ENCODE results near the gene SGCA. TPM values are rescaled to one million over a fixed set of nuclear protein-coding genes. Genes with fewer than 3 reads are reported as not detected.

The SGCA gene
- total and polyA plus RNA-seq, 2 of the 13 experiments (the other 11 are each of a cell fraction or from before 2014, with no cell fraction given), result not detected

- Histone ChIP-seq H3K27ac (ENCODE audit: extremely low read length, insufficient read depth, low read length) (no peak overlapping the region), H3K4me2 (ENCODE audit: low read depth, low read length) (peak overlapping the region; percentile 84), H3K4me1 (ENCODE audit: insufficient read depth, low read length) (peaks cover 73% of the 10 kb centered on the region), H3K27me3 (ENCODE audit: control insufficient read depth in 1 of 2, insufficient read depth in 2 of 2, low read length in 2 of 2) (peaks cover under 1 to 16% of the 10 kb centered on the region in 2 experiments; a peak in 4 of 5 replicates), H3K36me3 (replicated peaks in 1 of 2; ENCODE audit: control insufficient read depth in 1 of 2, insufficient read depth in 2 of 2, low read length in 2 of 2) (no peaks in the 10 kb centered on the region), H4K20me1 (ENCODE audit: insufficient read depth, low read length) (no peaks in the 10 kb centered on the region), H3K4me3 (replicated peaks in 1 of 3; ENCODE audit: insufficient read depth in 1 of 3, low read depth in 2 of 3, low read length in 3 of 3) (peak overlapping the region; percentile 35 to 74 (median 47); a peak in 5 of 6 replicates), H2AFZ (ENCODE audit: low read length) (peak overlapping the region; percentile 80), H3K79me2 (ENCODE audit: insufficient read depth, low read length) (no peaks in the 10 kb centered on the region), H3K9me3 (ENCODE audit: low read length) (no peaks in the 10 kb centered on the region), H3K9ac (ENCODE audit: insufficient read depth, low read depth, low read length) (peak overlapping the region; percentile 22; the same call in 1 of the 2 replicates)
- no TSS peak for BruUV-seq (replicated peaks)
- FAIRE-seq (peak; percentile 75), DNase-seq (ENCODE audit: low spot score) (peak; percentile 89), ATAC-seq (peak; percentile 93)
- 0% methylated on average over 11 of the region's 22 CpGs for WGBS (ENCODE audit: low lambda C conversion rate)
- POLR2A ChIA-PET, result interaction anchor here (0.7 to 1.5 kb wide), 7 partner anchors 22 to 168 kb away, joined by 3 to 7 read pairs (median 4); partner anchors contain the start of gene XYLT2
- in situ Hi-C loops (cut with HindIII; ENCODE audit: extremely low pct_ligation_motif_present, low pct_unique_long_range_greater_than_20kb), result no loop called here
- CTCF ChIA-PET (ENCODE audit: low intra/inter-chr PET ratio, low total read pairs), result interaction anchor here (1.6 to 3.4 kb wide), 3 partner anchors 9 to 22 kb away, joined by 8 to 11 read pairs (median 10); no protein-coding TSS in a partner anchor
- intact Hi-C loops (cut with micrococcal nuclease; ENCODE audit: unreplicated experiment), result no loop called here
- TF ChIP-seq FOSL1 (CRISPR knock-in tag; IDR thresholded peaks at IDR 0.05; ENCODE audit: borderline replicate concordance), result no peak
- TF ChIP-seq ZNF543 (CRISPR knock-in tag; IDR thresholded peaks at IDR 0.05), result no peak
- TF ChIP-seq ARNT2 (CRISPR knock-in tag; IDR thresholded peaks at IDR 0.05; ENCODE audit: low read depth), result no peak
- TF ChIP-seq ATF7-NPFF (CRISPR knock-in tag; IDR thresholded peaks at IDR 0.05; ENCODE audit: low read depth), result no peak
- TF ChIP-seq ZSCAN20 (CRISPR knock-in tag; IDR thresholded peaks at IDR 0.05; ENCODE audit: borderline replicate concordance), result no peak
- TF ChIP-seq ZNF513 (CRISPR knock-in tag; conservative IDR thresholded peaks at IDR 0.05), result no peak
- no peak for TF ChIP-seq CEBPZ (IDR thresholded peaks at IDR 0.05; ENCODE audit: low read length)
- no peak for TF ChIP-seq SRY (CRISPR knock-in tag; IDR thresholded peaks at IDR 0.05)
- TF ChIP-seq HNF1B (CRISPR knock-in tag; IDR thresholded peaks at IDR 0.05), result no peak
- TF ChIP-seq SNAI1 (CRISPR knock-in tag; IDR thresholded peaks at IDR 0.05; ENCODE audit: borderline replicate concordance), result 0 out of 2 replicates have a peak, but pooled peaks have one; percentile 31
- no peak for TF ChIP-seq KLF16 (CRISPR knock-in tag; IDR thresholded peaks at IDR 0.05)
- TF ChIP-seq ATM (IDR thresholded peaks at IDR 0.05; ENCODE audit: borderline replicate concordance), result no peak
- TF ChIP-seq CSRNP2 (CRISPR knock-in tag; conservative IDR thresholded peaks at IDR 0.05; ENCODE audit: low read depth), result no peak
Observed at GRCh38 chr17:50177983-50178834, 12.4 kb downstream of the SGCA start.
